ENCODE data around the gene SLC35F4. TPM values are rescaled to one million over a fixed set of nuclear protein-coding genes. Genes with fewer than 3 reads are reported as not detected.

The SLC35F4 gene
- polyA plus RNA-seq, 1 donor (not counting 4 experiments of a cell fraction or from before 2014, with no cell fraction given): not detected

- H3K27me3 ChIP-seq (ENCODE audit: control insufficient read depth, extremely low read depth, insufficient read depth, low read length): no peaks in the 10 kb centered on the region
- DNase-seq (ENCODE audit: low read depth, low spot score) (no peak), FAIRE-seq (no peak)
- H3K4me1 ChIP-seq (ENCODE audit: control insufficient read depth, extremely low read depth, insufficient read depth, low read length): peaks cover 8% of the 10 kb centered on the region
- H3K36me3 ChIP-seq (ENCODE audit: control insufficient read depth in 2 of 2, extremely low read depth in 1 of 2, insufficient read depth in 2 of 2, low read length in 2 of 2): no peaks in the 10 kb centered on the region
- no peak overlapping the region for H3K27ac ChIP-seq (ENCODE audit: control insufficient read depth, insufficient read depth, low read length)
- H3K9me1 ChIP-seq (ENCODE audit: control insufficient read depth, extremely low read depth, insufficient read depth, low read length): no peaks in the 10 kb centered on the region
- TF ChIP-seq CTCF (optimal IDR thresholded peaks at IDR 0.05 in 1 of 3, IDR thresholded peaks at IDR 0.05 in 1 of 3, conservative IDR thresholded peaks at IDR 0.05 in 1 of 3; ENCODE audit: extremely low read depth in 1 of 3, insufficient read depth in 2 of 3, low read length in 3 of 3) (no peak), EZH2 (IDR thresholded peaks at IDR 0.05; ENCODE audit: low read length) (no peak)
- H2AFZ ChIP-seq (ENCODE audit: control insufficient read depth, low read length): no peak overlapping the region
- no peaks in the 10 kb centered on the region for H3K9me3 ChIP-seq (ENCODE audit: control insufficient read depth, low read depth, low read length)
- H3K4me3 ChIP-seq (ENCODE audit: control insufficient read depth in 2 of 3, extremely low read depth in 1 of 3, insufficient read depth in 2 of 3, low read depth in 1 of 3, low read length in 3 of 3): no peak overlapping the region
- H3K79me2 ChIP-seq (ENCODE audit: control insufficient read depth, insufficient read depth, low read length): no peaks in the 10 kb centered on the region
- dilution Hi-C loops (cut with MboI; ENCODE audit: extremely low pct_ligation_motif_present, low sequenced_read_pairs): no loop called here
- no peak overlapping the region for H3K4me2 ChIP-seq (ENCODE audit: control insufficient read depth, extremely low read depth, insufficient read depth, low read depth, low read length)
- no peaks in the 10 kb centered on the region for H4K20me1 ChIP-seq (ENCODE audit: control insufficient read depth, extremely low read depth, insufficient read depth, low read length)
- H3K9ac ChIP-seq (ENCODE audit: control insufficient read depth, extremely low read depth, insufficient read depth, low read length): no peak overlapping the region
Observed at GRCh38 chr14:57812741-57813140, 53.2 kb downstream of the SLC35F4 start.

DNA sequence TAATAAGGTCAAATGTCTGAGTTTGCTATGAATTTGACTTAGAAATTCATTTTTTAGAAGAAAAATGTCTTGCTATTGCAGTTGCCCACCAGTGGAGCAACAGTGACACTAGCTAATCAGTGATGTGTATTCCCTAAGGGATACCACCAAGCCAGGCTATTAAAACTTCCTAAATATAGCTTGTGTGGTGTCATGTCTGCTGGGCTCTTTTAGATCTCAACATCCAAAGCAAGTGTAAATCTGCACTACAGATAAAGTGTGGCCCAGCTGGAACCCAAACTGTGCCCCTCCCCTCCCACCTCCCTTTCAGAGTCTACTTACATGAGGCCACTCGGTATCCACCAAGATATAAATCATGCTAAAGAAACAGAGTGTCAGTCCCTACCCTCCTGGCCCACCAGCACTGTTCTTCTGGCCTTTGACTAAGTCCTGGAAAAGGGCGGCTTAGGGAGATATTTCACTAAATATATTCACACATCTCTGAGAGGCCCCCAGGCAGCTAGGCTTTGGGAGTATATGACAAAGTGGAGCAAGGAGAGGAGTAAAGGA is 53.8 kb downstream of the SLC35F4 start:
- DNase-seq (ENCODE audit: low read depth, low spot score): no peak
- TF ChIP-seq CTCF (optimal IDR thresholded peaks at IDR 0.05 in 1 of 3, IDR thresholded peaks at IDR 0.05 in 1 of 3, conservative IDR thresholded peaks at IDR 0.05 in 1 of 3; ENCODE audit: extremely low read depth in 1 of 3, insufficient read depth in 2 of 3, low read length in 3 of 3) (no peak), EZH2 (IDR thresholded peaks at IDR 0.05; ENCODE audit: low read length) (no peak)
- Histone ChIP-seq H3K9me3 (ENCODE audit: control insufficient read depth, low read depth, low read length) (no peaks in the 10 kb centered on the region), H3K4me2 (ENCODE audit: control insufficient read depth, extremely low read depth, insufficient read depth, low read depth, low read length) (no peak overlapping the region), H3K27me3 (ENCODE audit: control insufficient read depth, extremely low read depth, insufficient read depth, low read length) (no peaks in the 10 kb centered on the region), H3K9me1 (ENCODE audit: control insufficient read depth, extremely low read depth, insufficient read depth, low read length) (no peaks in the 10 kb centered on the region), H3K36me3 (ENCODE audit: control insufficient read depth in 2 of 2, extremely low read depth in 1 of 2, insufficient read depth in 2 of 2, low read length in 2 of 2) (no peaks in the 10 kb centered on the region), H3K27ac (ENCODE audit: control insufficient read depth, insufficient read depth, low read length) (no peak overlapping the region), H3K79me2 (ENCODE audit: control insufficient read depth, insufficient read depth, low read length) (no peaks in the 10 kb centered on the region), H3K9ac (ENCODE audit: control insufficient read depth, extremely low read depth, insufficient read depth, low read length) (no peak overlapping the region), H2AFZ (ENCODE audit: control insufficient read depth, low read length) (no peak overlapping the region), H3K4me1 (ENCODE audit: control insufficient read depth, extremely low read depth, insufficient read depth, low read length) (peaks cover 6% of the 10 kb centered on the region), H4K20me1 (ENCODE audit: control insufficient read depth, extremely low read depth, insufficient read depth, low read length) (no peaks in the 10 kb centered on the region), H3K4me3 (ENCODE audit: control insufficient read depth in 2 of 3, extremely low read depth in 1 of 3, insufficient read depth in 2 of 3, low read depth in 1 of 3, low read length in 3 of 3) (no peak overlapping the region)
- FAIRE-seq: no peak
- dilution Hi-C loops (cut with MboI; ENCODE audit: extremely low pct_ligation_motif_present, low sequenced_read_pairs): no loop called here
